Measurements from ENCODE around the gene ENHO. TPM values are rescaled to one million over a fixed set of nuclear protein-coding genes. Genes with fewer than 3 reads are reported as not detected.
A peak's percentile ranks its signal among the peaks of the same experiment; 100 is the strongest.

Gene ENHO
- total RNA-seq, 6 experiments from 2014 or later, result 1.5 to 2.7 (median 2.1) TPM

DNA sequence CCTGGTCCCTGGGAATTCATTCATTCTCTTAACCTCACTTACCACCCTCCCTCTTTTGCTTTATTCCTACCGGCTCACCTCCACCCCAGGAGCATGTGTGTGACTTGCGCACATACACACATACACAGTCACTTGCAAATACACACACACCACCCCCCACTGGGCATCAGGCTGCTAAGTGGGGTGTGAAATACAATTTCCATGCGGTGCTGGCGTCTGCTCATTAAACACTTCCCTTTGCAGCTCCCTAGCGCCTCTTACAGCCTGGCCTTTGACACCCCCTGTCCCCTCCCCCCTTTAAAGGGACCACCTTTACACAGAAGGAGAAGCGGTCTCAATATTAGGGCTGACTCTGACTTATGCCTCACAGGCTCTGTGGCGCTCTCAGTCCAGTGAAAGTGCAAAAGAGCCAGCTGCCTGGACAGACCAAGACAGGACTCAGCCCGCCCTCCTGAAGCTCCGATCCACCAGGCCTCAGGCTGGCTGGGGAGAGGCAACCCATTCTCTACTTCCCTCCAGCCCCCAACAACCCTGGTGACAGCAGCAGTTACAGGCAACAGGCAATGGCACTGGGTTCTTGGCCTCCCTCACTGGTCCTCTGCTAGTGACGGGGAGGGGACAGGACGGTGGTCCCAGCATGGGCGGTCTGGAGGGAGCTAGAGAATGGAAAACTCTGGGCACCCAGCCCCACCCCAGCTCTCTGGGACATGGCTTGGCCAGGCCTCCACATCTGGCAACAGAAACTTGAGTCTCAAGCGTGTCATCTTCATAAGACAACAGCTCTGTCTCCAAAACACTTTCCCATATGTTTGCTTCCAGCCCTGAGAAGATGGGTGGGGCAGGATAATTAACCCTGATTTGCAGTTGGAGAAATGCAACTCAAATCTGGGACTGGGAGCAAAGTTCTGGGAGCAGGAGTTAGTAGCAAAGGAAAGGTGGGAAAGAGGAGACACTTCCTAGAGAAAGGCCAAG lies 12.0 kb downstream of the ENHO start:
- DNase-seq (peak in 1 of 3 donors; percentile 39), ATAC-seq (no peak)
- intact Hi-C loops (cut with DNase I), result no loop called here

DNA sequence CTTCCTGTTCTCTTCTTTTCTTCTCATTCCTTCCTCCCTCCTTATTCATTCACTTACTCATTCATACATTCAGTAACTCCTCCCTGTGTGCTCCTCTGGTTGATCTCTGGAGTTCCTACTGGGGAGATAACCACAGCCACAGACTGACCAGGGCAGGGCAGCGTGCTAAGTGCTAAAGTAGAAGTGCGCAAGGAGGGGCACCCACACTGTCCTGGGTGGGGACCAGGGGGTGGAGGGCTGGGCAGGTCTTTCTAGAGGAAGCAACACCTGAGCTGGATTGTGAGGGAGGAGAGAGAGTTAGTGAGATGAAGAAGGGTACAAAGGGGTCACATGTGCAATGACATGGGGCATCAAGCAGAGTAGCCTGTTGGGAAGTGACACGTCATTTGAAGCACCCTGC lies 13.8 kb downstream of the ENHO start:
- TF ChIP-seq, protein P1, sequence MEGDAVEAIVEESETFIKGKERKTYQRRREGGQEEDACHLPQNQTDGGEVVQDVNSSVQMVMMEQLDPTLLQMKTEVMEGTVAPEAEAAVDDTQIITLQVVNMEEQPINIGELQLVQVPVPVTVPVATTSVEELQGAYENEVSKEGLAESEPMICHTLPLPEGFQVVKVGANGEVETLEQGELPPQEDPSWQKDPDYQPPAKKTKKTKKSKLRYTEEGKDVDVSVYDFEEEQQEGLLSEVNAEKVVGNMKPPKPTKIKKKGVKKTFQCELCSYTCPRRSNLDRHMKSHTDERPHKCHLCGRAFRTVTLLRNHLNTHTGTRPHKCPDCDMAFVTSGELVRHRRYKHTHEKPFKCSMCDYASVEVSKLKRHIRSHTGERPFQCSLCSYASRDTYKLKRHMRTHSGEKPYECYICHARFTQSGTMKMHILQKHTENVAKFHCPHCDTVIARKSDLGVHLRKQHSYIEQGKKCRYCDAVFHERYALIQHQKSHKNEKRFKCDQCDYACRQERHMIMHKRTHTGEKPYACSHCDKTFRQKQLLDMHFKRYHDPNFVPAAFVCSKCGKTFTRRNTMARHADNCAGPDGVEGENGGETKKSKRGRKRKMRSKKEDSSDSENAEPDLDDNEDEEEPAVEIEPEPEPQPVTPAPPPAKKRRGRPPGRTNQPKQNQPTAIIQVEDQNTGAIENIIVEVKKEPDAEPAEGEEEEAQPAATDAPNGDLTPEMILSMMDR (IDR thresholded peaks at IDR 0.05), result no peak
- no peak for TF ChIP-seq POLR2A (IDR thresholded peaks at IDR 0.05)
- 96% methylated on average over 2 of the region's 3 CpGs for whole genome bisulfite sequencing (ENCODE audit: insufficient coverage, low coverage, low lambda C conversion rate, missing lambda C conversion rate)
- no peaks in the 10 kb centered on the region for H3K27me3 ChIP-seq
- H3K4me1 ChIP-seq, result peaks cover 0 to 14% (median 4%) of the 10 kb centered on the region in 4 donors
- no peak for ATAC-seq
- no peak overlapping the region for H3K4me3 ChIP-seq
- no peak for DNase-seq
- H3K9me3 ChIP-seq, result no peaks in the 10 kb centered on the region
- intact Hi-C loops (cut with DNase I), result no loop called here
- no peak overlapping the region for H3K27ac ChIP-seq
- no peaks in the 10 kb centered on the region for H3K36me3 ChIP-seq

More for the DNA sequence above, 12.0 kb downstream of the ENHO start:
- 86% methylated on average over 6 of the region's 13 CpGs for WGBS (ENCODE audit: insufficient coverage, low coverage, low lambda C conversion rate, missing lambda C conversion rate)
- H3K36me3 ChIP-seq, result no peaks in the 10 kb centered on the region
- H3K27me3 ChIP-seq, result no peaks in the 10 kb centered on the region
- TF ChIP-seq, protein P1 (IDR thresholded peaks at IDR 0.05), result no peak
- TF ChIP-seq POLR2A (IDR thresholded peaks at IDR 0.05), result no peak
- H3K27ac ChIP-seq, result no peak overlapping the region
- no peak overlapping the region for H3K4me3 ChIP-seq
- peaks cover 0 to 14% (median 4%) of the 10 kb centered on the region in 4 donors for H3K4me1 ChIP-seq
- H3K9me3 ChIP-seq, result no peaks in the 10 kb centered on the region

DNA sequence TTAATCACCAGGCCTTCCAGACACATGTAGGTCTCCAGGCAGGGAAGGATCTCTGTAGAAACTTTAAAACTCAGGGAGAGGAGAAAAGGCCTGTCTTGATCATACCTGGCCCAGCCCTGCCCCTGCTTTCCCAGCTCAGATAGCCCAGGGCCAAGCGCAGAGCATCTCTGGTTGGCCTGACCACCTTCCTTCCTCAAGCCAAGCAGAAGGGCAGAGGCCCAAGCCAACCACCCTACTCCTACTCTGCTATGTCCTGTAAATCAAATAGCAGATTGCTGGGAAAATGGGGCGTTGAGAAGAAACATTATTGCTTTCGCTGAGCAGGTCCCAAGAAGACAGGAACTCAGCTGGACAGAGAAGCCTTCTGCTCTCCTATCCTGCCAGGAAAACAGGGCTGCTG lies 14.3 kb downstream of the ENHO start:
- peaks cover 0 to 13% (median 4%) of the 10 kb centered on the region in 4 donors for H3K4me1 ChIP-seq
- intact Hi-C loops (cut with DNase I), result no loop called here
- no peaks in the 10 kb centered on the region for H3K27me3 ChIP-seq
- DNase-seq (no peak), ATAC-seq (no peak)
- no peaks in the 10 kb centered on the region for H3K36me3 ChIP-seq
- H3K27ac ChIP-seq, result no peak overlapping the region
- no peak for TF ChIP-seq POLR2A (IDR thresholded peaks at IDR 0.05)
- H3K4me3 ChIP-seq, result no peak overlapping the region
- H3K9me3 ChIP-seq, result no peaks in the 10 kb centered on the region
- 86% methylated on average over 2 of the region's 3 CpGs for WGBS (ENCODE audit: insufficient coverage, low coverage, low lambda C conversion rate, missing lambda C conversion rate)

DNA sequence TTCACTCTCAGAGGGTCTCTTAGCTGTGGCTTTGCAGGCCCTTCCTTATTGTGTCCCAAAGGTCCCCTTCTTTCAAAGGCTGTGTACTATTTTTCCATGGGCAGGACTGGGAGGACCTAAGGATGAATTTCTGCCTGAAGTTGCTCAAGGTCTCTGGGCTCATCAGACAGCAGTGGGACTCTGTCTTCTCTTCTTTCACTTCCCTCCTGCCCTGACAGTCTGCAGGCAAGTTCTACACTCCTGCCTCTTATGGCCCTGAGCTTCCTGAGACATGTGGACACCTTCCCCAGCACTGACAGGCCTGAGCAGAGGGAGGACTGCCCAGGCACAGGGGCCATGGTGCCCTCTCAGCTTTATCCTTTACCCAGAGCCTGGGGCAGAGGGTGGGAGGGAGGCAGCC lies 14.8 kb downstream of the ENHO start:
- Histone ChIP-seq H3K9me3 (no peaks in the 10 kb centered on the region), H3K27ac (no peak overlapping the region), H3K27me3 (no peaks in the 10 kb centered on the region), H3K36me3 (no peaks in the 10 kb centered on the region), H3K4me1 (peaks cover 0 to 8% (median 1%) of the 10 kb centered on the region in 4 donors), H3K4me3 (no peak overlapping the region)
- intact Hi-C loops (cut with DNase I), result no loop called here
- no peak for TF ChIP-seq POLR2A (IDR thresholded peaks at IDR 0.05)
- TF ChIP-seq, protein P1 (IDR thresholded peaks at IDR 0.05), result no peak
- no peak for ATAC-seq
- no peak for DNase-seq

DNA sequence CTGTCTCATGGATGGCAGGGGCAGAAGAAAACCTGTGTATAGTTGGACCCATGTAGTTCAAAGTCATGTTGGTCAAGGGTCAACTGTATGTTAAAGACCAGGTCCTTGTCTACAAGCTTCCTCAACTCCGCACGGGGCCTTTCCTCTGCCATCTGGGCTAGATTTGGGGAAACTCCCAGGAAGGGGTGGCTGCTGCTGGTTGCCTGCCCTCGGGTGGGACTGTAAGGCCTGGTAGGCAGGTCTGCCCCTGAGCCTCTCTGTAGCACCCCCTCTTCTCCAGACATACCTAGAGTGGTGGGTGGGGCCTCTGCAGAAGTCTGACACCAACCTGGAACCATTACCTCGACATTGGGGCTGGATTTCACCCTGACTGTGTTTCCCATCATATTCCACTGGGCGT lies 15.2 kb downstream of the ENHO start:
- no peaks in the 10 kb centered on the region for H3K27me3 ChIP-seq
- TF ChIP-seq, protein P1 (IDR thresholded peaks at IDR 0.05), result no peak
- no peak for TF ChIP-seq POLR2A (IDR thresholded peaks at IDR 0.05)
- no peak overlapping the region for H3K27ac ChIP-seq
- no peak overlapping the region for H3K4me3 ChIP-seq
- ATAC-seq, result no peak
- 87% methylated on average over 3 of the region's 5 CpGs for WGBS (ENCODE audit: insufficient coverage, low coverage, low lambda C conversion rate, missing lambda C conversion rate)
- H3K9me3 ChIP-seq, result no peaks in the 10 kb centered on the region
- peaks cover 0 to 4% (median 0%) of the 10 kb centered on the region in 4 donors for H3K4me1 ChIP-seq
- intact Hi-C loops (cut with DNase I), result no loop called here
- peak in 1 of 3 donors; percentile 29 for DNase-seq
- no peaks in the 10 kb centered on the region for H3K36me3 ChIP-seq
